Smooth muscle cell of the brain vasculature (primary cell): ENCODE data around the gene PRAMEF20.
"Not testable (repeated sequence)": the region's sequence is repeated elsewhere in the genome, so short reads cannot be mapped to it uniquely, and the experiment has no call there.

Experiments used
- DNase-seq: peaks from one replicate; pipeline ENCODE4 v3.0.0-alpha.2; 2012; ENCODE audit warnings: low read depth, low spot score

Gene PRAMEF20

DNA sequence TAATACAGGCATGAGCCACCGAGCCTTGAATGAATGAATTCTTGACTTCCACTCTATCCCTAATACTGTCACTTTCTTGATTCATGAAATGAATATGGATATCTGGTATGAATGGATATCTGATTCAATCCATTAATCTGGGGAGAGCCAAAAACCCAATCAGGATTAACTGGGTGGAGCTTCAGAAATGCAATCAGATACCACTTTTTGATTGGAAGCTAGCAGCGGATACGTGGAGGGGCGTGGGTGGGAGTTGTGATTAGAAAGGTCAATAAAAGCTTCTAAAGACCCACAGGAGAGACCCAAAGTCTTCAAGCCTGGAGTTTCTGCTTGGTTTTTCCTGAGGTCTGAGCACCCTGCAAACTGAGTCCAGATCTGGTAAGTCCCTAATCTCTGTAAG lies at the start of gene PRAMEF20:
TSS of gene PRAMEF20 (plus strand) at position 301 of the 400 bp plus-strand sequence. CDS start 5,905 bp downstream, outside the sequence.
- DNase-seq = not testable (repeated sequence)

DNA sequence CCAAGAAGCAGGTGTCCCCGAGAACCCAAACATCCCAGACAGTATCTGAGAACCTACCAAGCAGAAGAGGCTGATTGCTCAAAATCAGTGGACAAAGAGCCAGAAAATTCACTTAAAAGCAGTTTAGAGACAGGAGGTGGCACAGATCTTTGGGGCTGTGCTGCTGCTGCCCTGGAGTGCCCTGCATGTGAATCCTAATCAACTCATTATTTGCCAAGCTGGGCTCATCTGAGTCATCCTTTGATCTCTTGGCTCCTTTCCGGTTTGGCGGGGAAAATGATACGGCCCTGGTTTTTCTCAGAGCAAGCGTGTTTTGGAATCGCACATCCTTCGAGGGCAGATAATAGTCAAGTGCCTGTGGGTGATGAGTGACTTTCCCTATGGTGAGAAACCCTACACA lies 47.9 kb upstream of the PRAMEF20 start:
- not testable (repeated sequence) for DNase-seq

DNA sequence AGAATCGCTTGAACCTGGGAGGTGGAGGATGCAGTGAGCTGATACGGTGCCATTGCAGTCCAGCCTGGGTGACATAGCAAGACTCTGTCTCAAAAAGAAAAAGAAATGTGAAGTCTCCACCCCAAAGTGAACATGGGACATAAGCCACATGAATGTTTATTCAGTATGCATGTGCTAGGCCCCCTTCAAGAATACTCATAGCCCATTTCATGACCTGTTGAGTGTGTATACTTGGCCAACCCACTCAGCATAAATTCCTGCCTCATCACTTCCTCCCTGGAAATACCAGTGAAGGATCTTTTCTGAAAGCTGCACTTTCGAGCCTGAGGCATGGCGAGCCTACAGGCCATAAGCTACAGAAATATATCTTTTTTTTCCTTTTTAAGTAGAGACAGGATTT lies 45.3 kb upstream of the PRAMEF20 start:
- DNase-seq = not testable (repeated sequence)

DNA sequence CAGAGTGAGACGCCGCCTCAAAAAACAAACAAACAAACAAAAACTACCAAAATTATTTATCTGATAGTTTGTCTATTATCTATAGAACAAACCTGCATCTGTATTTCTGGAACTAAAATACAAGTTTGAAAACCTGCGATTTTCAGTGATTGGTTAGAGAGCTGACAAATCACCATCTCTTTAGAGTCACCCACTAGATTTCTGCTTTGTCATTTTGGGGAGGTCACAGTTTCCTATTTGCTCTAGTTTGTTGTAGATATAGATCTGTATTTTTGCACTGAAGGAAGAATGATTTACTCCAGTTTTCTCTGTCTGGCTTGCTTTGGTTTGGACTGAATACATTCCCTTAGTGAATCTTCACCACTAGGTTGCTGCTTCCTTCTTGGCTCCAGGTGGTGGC lies 43.7 kb upstream of the PRAMEF20 start:
- DNase-seq = not testable (repeated sequence)

DNA sequence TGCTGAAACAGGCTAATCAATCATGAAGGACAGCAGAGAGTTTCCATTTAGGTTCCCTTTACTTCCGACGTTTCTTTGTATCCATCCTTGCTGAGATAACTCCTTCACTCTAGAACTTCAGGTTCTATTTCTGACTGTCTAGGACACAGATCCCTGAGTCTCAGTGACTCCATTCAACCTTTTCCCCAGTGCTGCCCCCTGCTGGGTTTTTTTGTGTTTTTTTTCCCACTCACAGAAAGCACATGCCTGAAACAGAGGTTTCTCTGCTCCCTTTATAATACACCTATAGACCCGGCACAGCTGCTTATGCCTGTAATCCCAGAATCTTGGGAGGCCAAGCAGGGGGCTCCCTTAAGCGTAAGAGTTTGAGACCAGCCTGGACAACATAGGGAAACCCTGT lies 41.7 kb upstream of the PRAMEF20 start:
- DNase-seq = not testable (repeated sequence)

DNA sequence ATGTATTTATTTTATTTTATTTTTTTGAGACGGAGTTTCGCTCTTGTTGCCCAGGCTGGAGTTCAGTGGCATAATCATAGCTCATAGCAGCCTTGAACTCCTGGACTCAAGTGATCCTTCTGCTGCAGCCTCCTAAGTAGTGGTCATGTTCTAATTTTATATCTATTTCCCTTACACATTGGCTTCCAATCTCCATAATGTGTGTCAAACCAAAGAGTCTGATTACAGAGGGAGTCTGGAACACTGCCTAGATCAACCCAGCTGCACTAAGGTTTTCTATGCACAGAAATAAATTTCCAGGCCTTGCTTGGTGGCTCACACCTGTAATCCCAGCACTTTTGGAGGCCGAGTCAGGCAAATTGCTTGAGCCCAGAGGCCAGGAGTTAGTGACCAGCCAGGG lies 31.3 kb upstream of the PRAMEF20 start:
- not testable (repeated sequence) for DNase-seq

DNA sequence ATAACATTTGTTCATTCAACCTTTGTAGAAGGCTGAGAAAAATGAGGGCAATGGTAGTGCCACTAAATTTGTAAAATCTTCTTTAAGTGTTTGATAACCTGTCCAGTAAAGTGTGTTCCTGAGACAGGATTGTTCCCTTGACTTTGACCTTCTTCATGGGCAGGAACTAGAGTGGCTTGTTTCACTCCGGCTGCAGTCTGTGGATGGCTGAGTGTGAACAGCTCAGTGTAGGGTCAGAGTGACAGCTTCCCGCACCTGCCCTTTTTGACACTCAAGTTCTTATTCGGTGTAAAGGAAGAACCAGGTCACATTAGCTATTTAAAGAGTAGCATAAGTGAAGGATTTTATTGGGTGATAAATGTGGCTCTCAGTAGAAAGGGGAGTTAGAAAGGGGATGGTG lies 29.9 kb upstream of the PRAMEF20 start:
- DNase-seq = not testable (repeated sequence)

DNA sequence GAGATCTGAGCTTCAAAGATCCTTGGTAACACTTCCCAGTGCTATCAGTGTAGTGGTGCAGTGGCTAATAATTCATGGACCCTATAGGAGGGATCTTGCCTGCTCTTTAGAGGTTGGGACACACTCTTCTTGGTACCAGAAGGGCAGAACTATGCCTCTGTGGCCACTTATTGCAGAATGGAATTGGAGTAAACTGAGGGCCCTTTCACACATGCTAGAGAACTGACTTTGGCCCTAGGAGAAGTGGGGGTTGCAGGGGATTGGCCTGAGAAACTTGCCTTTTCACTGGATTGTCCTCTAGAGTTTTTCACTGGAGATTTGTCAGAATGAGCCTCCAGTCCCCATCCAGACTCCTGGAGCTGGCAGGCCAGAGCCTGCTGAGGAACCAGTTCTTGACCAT lies 20.9 kb upstream of the PRAMEF20 start, which contains the start of gene PRAMEF17:
TSS of gene PRAMEF17 (plus strand) at position 301 of the 400 bp plus-strand sequence. CDS start at position 327, 26 bp downstream.
- DNase-seq = not testable (repeated sequence)

DNA sequence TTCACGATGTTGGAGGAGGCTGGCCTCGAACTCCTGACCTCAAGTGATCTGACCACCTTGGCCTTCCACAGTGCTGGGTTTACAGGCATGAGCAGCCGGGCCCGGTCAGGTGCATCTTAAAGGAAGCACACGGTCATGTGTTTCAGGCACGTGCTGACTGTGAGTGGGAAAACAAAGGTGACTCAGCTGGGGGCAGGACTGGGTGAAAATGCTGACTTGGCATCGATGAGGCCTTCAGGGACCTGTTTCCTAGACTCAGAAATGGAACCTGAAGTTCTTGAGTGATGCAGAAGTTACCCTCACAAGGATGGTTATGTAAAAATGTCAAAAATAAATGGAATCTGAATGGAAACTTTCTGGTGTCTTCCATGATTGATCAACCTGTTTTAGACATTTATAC lies 17.2 kb upstream of the PRAMEF20 start:
- not testable (repeated sequence) for DNase-seq

DNA sequence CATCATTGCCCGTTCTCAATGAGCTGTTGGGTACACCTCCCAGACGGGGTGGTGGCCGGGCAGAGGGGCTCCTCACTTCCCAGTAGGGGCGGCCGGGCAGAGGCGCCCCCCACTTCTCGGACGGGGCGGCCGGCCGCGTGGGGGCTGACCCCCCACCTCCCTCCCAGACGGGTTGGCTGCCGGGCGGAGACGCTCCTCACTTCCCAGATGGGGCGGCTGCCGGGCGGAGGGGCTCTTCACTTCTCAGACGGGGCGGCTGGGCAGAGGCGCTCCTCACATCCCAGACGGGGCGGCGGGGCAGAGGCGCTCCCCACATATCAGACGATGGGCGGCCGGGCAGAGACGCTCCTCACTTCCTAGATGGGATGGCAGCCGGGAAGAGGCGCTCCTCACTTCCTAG lies 15.5 kb upstream of the PRAMEF20 start:
- not testable (repeated sequence) for DNase-seq

DNA sequence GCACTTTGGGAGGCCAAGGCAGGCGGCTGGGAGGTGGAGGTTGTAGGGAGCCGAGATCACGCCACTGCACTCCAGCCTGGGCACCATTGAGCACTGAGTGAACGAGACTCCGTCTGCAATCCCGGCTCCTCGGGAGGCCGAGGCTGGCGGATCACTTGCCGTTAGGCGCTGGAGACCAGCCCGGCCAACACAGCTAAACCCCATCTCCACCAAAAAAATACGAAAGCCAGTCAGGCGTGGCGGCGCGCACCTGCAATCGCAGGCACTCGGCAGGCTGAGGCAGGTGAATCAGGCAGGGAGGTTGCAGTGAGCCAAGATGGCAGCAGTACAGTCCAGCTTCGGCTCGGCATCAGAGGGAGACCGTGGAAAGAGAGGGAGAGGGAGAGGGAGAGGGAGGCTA lies 14.9 kb upstream of the PRAMEF20 start:
- not testable (repeated sequence) for DNase-seq

DNA sequence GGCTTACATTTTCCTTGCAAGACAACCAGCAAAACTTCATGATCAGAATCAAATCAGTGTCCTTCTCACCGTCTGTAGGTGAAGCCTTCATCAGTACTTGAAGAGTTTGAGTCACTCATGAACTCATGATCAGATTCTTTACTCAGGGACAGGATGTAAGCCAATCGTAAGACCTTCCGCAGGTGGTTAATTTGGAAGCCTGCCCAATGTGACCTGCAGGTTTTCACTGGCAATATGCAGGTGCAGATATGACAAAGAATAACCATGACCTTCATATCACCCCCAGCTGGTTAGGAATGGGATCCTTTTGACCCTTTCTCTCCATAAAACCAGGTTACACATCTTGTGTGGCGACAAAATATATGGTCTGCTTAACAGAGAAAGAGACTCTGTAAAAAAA lies 2.4 kb upstream of the PRAMEF20 start:
- DNase-seq = no peak

DNA sequence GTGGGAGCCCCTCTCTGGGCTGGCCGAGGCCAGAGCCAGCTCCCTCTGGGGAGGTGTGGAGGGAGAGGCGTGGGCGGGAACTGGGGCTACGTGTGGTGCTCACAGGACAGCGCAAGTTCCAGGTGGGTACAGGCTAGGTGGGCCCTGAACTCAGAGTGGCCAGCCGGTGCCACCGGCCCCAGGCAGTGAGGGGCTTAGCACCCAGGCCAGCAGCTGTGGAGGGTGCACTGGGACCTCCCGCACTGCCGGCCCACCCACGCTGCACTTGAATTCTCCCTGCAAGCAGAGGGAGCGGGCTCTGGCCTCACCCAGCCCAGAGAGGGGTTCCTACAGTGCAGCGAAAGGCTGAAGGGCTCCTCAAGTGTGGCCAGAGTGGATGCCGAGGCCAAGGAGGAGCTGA lies 20.2 kb downstream of the PRAMEF20 start:
- no peak for DNase-seq

DNA sequence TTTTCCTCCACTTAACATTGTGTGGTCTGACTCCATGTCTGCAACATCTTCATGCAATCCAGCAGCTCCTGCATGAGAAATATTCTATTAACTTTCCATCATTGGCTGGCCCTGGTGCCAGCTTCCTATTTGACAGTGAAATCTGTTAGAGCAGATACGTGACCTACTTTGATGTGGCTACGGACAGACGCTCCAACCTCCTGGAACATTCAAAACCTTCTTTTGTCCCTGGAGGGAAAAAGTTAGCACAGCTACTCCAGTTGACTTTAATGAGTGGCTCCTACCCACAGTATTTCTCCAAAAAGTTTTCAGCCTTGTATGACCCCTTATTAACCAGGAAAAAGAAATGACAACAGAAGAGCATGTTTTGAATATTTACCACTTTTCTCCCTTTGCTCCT lies 22.0 kb downstream of the PRAMEF20 start:
- no peak for DNase-seq

DNA sequence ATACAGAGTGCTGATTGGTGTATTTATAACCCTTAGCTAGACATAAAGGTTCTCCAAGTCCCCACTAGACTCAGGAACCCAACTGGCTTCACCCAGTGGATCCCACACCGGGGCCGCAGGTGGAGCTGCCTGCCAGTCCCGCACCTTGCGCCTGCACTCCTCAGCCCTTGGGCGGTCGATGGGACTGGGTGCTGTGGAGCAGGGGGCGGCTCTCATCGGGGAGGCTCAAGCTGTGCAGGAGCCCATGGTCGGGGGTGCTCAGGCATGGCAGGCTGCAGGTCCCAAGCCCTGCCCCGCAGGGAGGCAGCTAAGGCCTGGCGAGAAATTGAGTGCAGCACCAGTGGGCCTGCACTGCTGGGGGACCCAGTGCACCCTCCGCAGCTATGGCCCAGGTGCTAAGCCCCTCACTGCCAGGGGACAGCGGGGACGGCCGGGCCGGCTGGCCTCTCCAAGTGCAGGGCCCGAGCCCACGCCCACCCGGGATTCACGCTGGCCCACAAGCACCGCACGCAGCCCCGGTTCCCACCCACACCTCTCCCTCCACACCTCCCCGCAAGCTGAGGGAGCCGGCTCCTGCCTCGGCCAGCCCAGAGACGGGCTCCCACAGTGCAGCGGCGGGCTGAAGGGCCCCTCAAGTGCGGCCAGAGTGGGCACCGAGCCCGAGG lies 23.6 kb downstream of the PRAMEF20 start:
- DNase-seq = not testable (repeated sequence)

DNA sequence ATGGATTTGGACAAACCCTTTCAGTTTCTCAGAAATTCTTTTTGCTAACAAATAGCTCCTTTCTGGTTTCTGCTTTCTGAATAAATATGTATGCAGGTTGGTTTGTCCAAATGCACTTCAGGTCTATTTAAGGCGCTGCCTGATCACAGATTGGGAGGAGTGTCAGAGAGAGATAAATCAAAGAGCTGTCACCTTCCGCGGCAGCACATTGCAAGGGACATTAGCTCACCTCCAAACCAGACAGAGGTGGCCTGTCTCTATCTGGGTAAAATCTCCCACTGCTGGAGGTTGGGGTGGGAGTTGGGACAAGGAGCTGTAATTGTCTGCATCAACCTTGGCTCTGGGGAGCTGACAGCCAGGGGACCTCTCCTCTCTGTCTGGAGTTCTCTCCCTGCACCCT lies 25.2 kb downstream of the PRAMEF20 start:
- no peak for DNase-seq

DNA sequence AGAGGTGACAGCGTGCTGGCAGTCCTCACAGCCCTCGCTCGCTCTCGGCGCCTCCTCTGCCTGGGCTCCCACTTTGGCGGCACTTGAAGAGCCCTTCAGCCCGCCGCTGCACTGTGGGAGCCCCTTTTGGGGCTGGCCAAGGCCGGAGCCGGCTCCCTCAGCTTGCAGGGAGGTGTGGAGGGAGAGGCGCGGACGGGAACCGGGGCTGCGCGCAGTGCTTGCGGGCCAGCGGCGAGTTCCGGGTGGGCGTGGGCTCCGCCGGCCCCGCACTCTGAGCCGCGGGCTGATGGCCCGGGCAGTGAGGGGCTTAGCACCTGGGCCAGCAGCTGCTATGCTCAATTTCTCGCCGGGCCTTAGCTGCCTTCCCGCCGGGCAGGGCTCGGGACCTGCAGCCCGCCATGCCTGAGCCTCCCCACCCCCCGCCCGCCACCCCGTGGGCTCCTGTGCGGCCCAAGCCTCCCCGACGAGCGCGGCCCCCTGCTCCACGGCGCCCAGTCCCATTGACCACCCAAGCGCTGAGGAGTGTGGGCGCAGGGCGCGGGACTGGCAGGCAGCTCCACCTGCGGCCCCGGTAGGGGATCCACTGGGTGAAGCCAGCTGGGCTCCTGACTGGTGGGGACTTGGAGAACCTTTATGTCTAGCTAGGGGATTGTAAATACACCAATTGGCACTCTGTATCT lies 29.0 kb downstream of the PRAMEF20 start:
- not testable (repeated sequence) for DNase-seq

DNA sequence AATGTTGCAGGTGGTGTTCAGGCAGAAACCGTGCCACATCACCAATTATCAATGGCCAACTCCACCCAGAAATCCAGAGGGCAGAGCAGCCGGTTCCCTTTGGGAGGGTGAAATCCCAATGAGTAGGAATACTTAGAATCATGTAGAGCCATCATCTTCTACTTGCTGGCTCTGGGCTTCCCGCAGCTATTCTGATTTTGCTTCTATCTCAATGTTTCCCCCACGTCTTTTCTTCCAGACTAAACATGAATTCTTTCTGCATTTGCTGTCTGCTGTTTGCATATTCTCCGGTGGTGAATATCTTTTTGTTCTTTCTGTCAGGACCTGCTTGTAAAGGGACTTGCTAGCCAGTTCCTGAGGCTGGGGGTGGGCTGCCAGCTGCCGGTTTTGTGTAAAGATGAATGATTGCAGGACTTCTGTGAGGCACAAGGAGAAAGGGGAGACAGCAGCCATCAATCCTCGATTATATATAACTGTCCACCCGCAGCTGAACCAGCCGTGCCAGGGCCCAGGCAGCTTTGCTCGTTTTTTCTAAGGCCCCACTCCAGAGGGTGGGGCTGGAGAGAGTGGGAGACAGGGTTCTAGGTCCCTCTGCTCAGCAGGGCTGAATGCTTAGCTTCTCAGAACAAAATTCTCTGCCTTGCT lies 33.2 kb downstream of the PRAMEF20 start:
- no peak for DNase-seq

DNA sequence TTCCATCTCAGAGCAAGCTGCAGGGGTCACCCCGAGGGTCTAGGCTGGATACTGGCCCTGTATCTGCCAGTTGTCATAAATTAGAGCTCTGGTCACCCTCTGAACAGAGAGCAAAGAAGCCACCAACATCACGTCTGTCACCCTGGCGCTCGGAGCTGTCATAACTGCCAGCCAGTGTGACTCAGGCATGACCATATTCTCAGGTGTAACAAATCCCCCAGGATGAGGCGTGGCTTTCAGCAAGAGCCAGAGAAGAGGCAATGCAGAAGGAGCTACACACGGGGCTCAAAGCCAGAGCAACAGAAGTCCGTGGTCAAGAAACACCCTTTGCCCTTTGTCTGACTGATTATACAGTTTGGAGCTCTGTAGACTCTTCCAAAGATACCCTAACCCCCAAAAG lies 40.0 kb downstream of the PRAMEF20 start:
- DNase-seq = no peak

DNA sequence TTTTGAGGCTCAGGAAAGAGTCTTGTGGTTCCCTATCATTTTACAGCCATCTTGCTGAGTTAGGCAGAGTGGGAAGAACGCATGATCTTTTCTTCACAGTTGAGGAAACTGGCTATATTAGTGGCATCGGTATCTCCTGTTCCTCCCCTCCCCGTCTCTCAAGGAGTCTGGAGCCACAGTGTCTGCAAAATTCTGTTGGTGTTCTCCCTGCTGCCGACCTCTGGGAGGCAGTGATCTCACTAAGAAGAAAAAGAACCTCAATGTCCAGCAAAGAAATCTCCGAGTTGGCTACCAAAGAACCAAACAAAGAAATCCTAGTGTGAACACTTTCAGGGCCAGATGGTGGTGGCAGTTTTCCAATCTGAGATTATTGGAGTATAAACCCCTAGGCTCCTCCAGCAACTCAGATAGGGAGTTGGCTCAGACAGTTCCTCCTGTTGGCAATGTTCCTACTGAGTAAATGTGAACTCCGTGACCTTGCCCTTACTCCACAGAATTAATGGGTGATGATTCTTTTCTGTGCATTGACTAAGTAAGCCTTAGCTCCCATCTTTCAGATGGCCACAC lies 41.2 kb downstream of the PRAMEF20 start:
- DNase-seq = no peak

DNA sequence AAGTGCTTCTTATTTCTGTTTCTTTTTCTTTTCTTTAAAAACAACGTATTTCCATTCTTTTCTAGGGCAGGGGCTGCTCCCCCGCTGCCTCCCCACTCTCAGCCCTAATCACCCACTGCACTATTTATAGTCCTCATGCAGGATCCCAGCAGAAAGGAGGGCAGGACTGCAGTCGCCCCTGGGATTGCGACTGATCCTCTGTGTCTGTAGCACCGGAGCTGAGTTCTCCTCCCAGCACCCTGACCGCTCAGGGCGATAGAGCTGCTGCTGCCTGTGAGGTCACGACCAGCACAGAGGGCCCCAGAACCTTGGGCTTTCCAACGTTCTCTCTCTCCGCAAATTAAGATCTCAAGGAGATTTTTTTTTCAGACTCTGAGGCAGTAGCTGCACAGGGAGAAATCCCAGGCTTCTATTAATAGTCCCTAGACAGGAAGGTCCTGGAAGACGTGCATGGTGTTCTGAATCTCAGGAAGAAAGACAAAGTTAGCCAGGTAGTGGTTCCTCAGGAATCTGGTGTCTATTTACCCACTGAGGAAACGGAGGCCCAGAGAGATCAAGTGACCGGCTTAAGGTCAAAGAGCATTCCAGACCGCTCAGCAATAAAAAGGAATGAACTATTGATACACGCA lies 46.8 kb downstream of the PRAMEF20 start:
- DNase-seq = no peak

DNA sequence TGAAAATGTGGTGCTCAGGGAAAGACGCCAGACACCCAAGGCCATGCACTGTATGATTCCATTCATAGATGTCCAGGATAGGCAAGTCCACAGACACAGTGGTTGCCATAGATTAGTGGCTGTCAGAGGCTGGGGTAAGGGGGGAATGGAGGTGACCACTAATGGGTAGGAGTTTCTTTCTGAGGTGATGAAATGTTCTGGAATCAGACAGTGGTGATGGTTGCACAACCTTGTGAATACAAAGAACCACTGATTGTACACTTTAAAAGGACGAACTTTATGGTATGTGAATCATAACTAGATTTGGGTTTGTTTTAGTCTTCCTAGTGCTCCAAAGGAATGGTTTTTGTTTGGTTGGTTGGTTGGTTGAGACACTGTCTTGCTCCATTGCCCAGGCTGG lies 51.7 kb downstream of the PRAMEF20 start:
- DNase-seq = no peak
